ENCODE results near the gene PLA2G4D.

Gene PLA2G4D, protein sequence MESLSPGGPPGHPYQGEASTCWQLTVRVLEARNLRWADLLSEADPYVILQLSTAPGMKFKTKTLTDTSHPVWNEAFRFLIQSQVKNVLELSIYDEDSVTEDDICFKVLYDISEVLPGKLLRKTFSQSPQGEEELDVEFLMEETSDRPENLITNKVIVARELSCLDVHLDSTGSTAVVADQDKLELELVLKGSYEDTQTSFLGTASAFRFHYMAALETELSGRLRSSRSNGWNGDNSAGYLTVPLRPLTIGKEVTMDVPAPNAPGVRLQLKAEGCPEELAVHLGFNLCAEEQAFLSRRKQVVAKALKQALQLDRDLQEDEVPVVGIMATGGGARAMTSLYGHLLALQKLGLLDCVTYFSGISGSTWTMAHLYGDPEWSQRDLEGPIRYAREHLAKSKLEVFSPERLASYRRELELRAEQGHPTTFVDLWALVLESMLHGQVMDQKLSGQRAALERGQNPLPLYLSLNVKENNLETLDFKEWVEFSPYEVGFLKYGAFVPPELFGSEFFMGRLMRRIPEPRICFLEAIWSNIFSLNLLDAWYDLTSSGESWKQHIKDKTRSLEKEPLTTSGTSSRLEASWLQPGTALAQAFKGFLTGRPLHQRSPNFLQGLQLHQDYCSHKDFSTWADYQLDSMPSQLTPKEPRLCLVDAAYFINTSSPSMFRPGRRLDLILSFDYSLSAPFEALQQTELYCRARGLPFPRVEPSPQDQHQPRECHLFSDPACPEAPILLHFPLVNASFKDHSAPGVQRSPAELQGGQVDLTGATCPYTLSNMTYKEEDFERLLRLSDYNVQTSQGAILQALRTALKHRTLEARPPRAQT

DNA sequence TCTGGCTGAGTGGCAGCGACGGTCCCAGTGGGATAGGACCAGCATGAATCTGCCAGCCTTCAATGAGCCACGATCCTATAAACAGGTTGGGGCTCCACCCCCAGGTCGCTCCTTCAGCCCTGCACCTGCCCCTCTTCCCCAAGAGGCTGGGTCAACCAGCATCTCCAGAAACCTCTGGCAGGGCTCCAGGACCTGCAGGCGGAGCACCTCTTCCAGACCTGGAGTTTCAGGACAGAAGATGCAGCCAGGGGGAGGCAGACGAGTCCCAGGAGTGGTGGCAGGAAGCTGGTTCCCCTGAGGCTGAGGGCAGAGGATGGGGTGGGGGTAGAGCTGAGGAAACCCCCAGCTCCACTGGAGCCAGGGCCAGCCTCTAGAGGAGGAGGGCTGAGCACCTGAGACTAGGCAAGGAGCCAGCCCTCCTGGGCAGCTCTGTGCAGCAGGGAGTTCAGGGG, at the start of gene PLA2G4D:
Gene PLA2G4D (minus strand): TSS at position 51 of the 452 bp plus-strand sequence. CDS start 103 bp downstream, outside the sequence.
- no peak for DNase-seq (ENCODE audit: low spot score)

- DNase-seq (ENCODE audit: low spot score), result no peak
Observed at GRCh38 chr15:42143356-42143755, 49.0 kb upstream of the PLA2G4D start.

DNA sequence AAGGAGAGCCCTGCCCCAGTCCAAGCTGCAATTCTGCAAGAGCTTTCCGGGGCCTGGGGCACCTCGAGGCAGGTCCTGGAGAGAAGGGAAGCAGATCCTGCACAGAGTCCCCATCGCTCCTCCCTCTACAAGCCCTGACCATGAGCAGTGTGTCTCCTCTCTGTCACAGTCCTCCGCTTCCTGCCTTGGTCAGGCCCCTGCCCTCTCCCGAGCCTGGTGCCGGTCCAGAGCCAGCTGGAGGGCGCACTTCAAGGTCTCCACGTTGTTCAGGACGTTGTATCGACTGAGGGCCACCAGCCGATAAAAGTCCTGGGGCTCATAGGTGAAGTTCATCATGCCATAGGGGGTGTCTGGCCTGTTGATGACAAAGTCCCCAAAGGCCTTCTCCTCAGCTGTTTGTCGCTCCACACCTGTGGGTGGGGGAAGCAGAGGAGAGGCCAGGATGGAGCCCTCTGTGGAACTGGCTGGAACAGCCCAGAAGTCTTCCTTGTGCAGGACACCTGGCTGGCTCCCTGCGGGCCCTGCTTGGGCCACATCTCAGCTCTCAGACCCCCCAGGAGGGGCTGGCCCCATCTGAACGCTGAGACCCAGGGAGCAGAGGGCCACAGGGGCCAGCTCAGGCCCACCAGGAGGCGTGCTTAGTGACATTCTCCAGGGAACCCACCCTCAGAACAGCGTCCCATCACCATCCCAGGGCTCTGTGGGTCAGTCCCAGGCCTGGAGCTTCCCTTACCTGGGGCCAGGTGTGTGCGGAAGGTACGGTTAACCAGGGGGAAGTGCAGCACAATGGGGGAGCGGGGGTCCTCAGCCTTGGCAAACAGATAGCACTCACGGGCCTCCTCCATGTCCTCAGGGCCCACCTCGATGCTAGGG, 47.7 kb upstream of the PLA2G4D start:
- no peak for DNase-seq (ENCODE audit: low spot score)

DNA sequence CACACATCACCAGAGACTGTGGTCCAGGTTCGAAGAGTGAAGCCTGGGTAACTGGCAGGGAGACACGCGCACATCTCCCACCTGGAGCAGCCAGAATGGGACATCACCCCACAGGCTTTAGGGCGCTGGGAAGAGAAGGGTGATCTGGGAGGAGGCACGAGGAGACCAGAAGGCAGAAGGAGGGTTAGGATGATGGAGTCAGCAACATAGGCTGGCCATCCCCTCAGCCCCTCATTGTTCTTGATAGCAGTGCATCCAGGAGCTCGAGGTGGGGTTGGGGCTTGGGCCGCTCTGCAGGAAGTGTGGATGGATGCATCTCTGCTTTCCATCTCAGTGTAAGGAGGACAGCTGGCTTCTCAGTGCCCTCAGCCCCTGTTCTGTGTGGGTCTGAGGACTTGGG, 46.9 kb upstream of the PLA2G4D start:
- DNase-seq (ENCODE audit: low spot score), result no peak

DNA sequence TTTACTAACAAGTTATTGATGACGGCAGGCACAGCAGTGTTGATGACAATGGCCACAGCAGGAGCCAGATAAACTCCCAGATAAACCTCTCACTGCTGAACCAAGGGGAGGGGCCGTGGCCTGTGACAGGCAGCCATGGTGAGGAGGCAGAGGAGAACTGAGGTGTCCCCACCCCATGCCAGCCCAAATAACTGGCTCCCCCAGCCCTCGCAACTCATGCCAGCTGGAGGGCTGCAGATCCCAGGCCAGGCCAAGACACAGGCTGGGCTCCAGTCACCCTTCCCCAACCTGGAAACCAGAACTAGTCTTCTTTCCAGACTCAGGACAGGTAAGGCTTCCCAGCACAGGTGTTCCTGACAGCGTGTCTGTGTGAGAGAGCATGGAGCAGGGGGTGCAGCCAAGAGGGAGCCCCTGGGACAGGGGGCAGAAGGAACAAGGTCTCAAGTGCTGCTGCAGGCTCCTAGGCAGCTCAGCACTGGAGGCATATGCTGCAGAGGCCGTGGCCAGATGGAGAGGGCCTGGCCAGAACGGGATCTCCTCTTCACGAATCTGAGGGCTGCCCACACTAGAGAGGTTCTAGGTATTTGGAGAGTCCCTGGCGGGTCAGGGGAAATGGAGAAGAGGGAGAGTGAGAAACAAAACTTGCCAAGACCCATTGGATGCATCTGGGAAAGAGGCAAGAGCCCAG, 46.2 kb upstream of the PLA2G4D start:
- no peak for DNase-seq (ENCODE audit: low spot score)

DNA sequence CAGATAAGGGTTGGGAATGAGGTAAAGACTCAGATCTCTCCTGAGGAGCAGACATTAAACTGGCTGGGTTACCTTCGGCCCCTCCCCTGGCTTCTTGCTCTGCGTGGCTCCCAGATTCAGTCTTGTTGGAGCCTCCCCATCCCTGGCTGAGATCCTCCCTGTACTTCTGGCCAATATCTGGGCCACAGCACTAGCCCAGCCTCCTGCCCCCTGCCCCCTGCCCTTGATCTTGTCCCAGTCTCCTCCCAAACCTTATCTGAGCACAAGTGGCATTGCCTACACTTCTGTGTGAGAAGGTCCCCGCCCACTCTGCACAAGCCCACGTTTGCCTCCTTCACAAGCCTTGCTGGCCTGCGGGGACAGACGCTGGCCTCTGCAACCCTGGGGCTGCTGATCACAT, 45.2 kb upstream of the PLA2G4D start:
- DNase-seq (ENCODE audit: low spot score), result no peak

DNA sequence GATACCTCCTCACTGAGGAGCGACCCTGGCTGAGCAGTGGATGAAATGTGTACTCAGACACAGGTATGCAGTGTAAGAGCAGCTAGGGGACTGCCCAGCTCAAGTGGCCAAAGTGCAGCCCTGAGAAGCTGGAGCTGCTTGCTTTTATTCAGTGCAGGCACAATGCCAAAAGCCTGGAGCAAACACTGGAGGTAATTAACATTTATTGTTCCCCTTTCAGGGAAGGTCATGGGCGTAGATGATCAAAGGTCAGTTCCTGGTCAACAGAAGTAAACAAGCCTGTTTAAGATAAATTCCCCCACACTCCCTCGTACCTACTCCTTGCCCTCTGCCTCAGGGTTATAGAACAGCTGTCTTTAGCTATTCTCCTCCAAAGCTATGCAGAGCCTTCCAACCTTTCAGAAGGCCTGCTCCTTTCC, 44.6 kb upstream of the PLA2G4D start:
- DNase-seq (ENCODE audit: low spot score), result no peak

- no peak for DNase-seq (ENCODE audit: low spot score)
Observed at GRCh38 chr15:42138411-42138810, 44.0 kb upstream of the PLA2G4D start.

DNA sequence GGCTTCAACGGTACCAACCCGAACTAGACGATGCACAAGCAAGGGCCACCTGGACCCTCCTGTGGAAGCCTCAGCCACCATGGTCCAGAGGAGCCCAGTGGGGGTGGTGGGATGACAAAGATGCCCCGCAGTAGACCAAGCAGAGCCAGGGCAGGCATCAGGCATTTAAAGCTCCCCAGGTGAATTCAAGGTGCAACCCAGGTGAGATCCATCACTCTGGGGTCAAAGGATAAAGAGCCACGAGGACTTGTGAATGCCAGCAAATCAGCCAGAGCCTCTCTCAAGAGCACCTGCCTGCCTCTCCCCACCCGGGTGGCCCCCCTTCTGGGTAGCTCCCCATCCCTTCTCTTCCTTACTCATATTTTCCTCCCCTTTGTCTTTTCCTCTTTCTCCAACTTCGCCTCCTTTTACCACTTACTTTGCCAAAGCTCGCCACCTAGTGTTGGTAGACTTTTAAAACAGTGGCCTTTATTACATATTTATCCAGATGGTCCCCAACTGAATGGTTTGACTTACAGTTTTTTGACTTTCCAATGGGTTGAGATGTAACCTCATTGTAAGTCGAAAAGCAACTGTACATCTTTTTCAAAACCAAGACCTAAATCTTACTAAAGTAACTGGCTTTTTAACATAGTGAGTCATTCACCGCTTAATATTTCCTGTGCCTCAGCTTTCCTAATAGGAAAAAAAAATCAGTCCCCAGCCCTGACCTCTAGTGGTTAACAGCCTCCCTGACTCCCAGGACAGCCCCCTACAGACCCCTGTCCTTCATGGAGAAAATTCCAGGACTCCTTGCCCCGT, 43.3 kb upstream of the PLA2G4D start:
- peak; percentile 54 for DNase-seq (ENCODE audit: low spot score)

GRCh38 chr15:42136513-42136912, 42.2 kb upstream of the PLA2G4D start:
- DNase-seq (ENCODE audit: low spot score), result no peak

- no peak for DNase-seq (ENCODE audit: low spot score)
Observed at GRCh38 chr15:42135351-42135750, 41.0 kb upstream of the PLA2G4D start.

GRCh38 chr15:42134617-42135245, 40.4 kb upstream of the PLA2G4D start:
- no peak for DNase-seq (ENCODE audit: low spot score)

DNA sequence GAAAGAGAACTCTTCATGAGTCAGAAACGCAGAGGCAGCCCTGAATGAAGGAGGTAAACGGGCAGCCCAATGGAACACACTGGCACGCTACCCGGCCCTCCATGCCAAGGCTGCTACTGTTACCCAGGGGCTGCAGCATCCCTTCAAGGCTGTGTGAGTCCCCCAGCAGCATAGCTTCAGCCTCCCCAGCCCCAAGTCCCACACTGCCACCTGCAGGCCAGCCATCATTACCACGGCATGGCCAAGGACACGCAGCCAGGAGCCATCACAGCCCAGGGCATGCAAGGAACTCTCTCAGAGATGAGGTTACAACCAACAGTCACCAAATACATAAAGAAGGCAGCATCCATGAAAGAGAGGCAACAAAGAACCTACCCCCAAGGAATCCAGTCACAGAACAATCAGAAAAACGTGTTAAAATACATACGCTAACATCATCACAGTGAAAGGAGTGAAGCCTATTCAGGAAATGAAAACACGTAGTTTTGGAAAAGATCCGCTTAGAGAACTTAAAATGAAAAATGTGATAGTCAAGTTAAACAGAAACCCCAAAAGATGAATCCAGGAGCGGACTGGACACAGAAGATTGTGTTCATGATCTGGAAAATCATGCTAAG, 39.6 kb upstream of the PLA2G4D start:
- peak; percentile 63 for DNase-seq (ENCODE audit: low spot score)

DNA sequence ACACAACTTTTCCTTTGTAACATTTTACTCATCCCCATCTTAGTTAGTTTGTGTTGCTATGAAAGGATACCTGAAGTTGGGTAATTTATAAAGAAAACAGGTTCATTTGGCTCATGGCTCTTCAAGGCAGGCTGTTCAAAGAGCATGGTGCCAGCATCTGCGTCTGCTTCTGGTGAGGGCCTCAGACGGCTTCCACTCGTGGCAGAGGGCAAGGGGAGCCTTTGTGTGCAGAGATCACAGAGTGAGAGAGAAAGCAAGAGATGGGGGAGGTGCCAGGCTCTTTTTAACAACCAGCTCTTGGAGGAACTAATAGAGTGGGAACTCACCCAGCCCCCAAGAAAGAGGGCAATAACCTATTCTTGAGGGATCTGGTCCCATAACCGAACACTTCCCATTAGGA, 39.0 kb upstream of the PLA2G4D start:
- no peak for DNase-seq (ENCODE audit: low spot score)

DNA sequence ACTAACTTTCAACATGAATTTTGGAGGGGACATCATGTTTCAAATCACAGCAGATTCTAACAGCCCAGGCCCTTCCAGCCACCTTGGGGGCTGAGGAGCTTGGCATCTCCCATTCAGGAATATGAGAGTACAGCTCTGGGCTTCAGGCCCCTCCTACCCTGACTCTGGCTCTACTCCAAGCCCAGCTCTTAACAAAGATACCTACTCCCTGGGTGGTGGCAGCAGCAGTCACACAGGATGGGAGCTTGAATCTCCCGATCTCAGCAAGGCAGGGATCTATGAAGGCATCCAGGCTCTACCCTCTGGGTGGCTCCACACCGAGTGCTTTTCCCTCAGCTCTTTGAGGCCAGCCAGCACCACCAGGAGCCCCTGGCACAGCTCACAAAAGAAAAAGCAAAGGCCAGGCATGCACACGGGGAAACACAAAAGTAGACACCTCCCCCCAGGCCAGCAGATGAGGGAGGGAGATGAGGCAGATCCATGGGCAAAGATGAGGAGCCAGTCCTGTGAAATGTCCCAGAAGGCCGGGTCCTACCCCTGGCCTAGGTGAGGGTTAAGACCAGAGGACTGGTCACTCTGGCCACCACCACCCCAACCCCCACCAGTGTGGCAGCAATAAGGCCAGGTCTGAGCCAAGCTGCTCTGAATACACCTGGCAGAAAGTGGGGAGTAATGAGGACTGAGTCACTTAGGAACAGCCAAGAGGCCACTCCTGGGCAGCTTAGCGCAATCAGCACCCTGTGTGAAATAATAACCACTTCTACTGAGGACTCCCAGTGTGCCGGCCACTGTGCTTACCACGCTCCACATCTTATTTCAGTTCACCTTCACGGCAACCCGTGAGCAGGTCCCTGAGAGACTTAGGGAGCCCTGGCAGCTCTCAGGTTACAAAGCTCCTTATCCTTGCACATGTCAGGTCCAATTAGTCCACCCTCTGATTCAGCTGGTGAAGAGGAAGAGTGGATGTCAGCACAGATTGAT, 37.8 kb upstream of the PLA2G4D start:
- DNase-seq (ENCODE audit: low spot score), result no peak

- DNase-seq (ENCODE audit: low spot score), result no peak
Observed at GRCh38 chr15:42131006-42131405, 36.6 kb upstream of the PLA2G4D start.

DNA sequence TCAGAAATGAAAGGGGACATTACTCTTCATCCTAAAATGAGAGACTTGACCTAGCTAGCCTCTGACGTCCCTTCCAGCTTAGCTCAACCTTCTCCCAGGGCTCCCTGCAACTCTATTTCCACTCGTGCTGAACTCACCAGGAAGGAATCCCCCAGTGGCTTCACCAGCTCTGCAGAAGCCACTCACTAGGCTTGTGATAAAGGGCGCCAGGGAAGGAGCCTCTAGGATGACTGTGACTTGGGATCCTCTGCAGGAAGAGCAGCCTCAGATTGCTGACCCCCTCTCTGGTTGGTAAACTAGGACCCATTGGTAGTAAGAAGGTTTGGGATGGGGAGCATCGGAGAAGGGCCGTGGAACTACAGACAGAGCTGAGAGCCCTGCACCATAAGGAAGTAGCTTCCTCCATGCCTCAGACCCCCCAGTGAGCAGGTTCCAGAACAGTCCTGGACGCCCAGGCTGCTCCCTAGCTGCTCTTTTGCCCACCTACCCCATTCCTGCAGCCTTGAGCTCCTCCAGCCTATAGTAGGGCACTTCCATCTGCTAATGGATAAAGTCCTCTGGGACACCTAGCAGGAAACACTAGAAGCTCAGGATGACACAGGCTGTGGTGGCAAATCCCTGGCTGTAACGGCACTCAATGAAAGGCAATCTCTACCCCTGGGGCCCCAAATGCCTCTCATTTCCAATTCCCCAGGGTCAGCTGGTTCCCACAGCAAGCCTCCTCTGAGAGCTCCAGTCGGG, 36.1 kb upstream of the PLA2G4D start:
- no peak for DNase-seq (ENCODE audit: low spot score)

DNA sequence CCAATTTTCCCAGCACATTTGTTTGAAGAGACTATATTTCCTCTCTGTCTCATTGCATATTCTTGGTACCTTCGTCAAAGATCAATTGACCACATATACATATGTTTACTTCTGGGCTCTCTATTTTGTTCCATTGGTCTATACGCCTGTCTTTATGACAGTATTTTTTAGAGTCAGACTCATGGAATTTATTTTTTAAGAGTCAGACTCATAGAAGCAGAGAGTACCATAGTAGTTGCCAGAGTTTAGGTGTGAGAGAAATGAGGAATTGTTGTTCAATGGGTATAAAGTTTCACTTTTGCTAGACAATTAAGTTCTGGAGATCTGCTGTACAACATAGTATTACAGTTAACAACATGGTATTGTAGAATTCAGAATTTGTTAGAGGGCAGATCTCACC, 35.0 kb upstream of the PLA2G4D start:
- no peak for DNase-seq (ENCODE audit: low spot score)
